T-cell (primary cell): Measurements from ENCODE around the gene OPN5. TPM values are rescaled to one million over a fixed set of nuclear protein-coding genes. Genes with fewer than 3 reads are reported as not detected.

Source experiments
- ATAC-seq, 4 experiments: fragments of 200-7000 bp in 3 of 4; fragments of 150-1000 bp in 1 of 4; cut with Tn5 transposase; replicated peaks in 1 of 4; 1 replicate in 3 of 4; 2 replicates in 1 of 4; pipeline ENCODE4 v1.10.0; 2021; ENCODE audit warnings: moderate library complexity in 3 of 4, mild to moderate bottlenecking in 2 of 4, moderate number of reproducible peaks in 1 of 4
- CTCF ChIA-PET, 2 donors: fragments of 300-600 bp; sonication (Branson Sonifier 250); formaldehyde crosslinking; loops; one replicate each; lab custom pipeline; 2022; ENCODE audit warnings: antibody characterized with exemption in 2 of 2; lab: Charles Lee
- POLR2A ChIA-PET, 2 donors: fragments of 300-600 bp; sonication (Branson Sonifier 250); formaldehyde crosslinking; loops; one replicate each; lab custom pipeline; 2022; ENCODE audit warnings: antibody characterized with exemption in 2 of 2; lab: Charles Lee
- DNase-seq, 35 experiments: peaks; one replicate each; pipeline versions ENCODE4 v3.0.0 to v3.0.0-alpha.2; 2013 to 2023
- H3K27ac ChIP-seq: one replicate; pipeline ENCODE4 v1.5.1; 2013; ENCODE audit warnings: low read length
- H3K27me3 ChIP-seq, 2 experiments: replicated peaks in 1 of 2; 1 replicate in 1 of 2; 2 replicates in 1 of 2; pipeline versions ENCODE4 v1.6.1 to v1.7.0; 2013; ENCODE audit warnings: low read length in 1 of 2, mixed read lengths in 1 of 2; ENCODE audit not compliant: control insufficient read depth in 2 of 2, insufficient read depth in 2 of 2; ENCODE audit errors: extremely low read depth in 1 of 2
- H3K36me3 ChIP-seq, 2 donors: 1 replicate in 1 of 2; 2 replicates in 1 of 2; pipeline versions ENCODE4 v1.6.1 to v1.7.0; 2013; ENCODE audit warnings: low read length in 1 of 2; ENCODE audit not compliant: control insufficient read depth in 2 of 2, insufficient read depth in 1 of 2; ENCODE audit errors: extremely low read depth in 1 of 2
- H3K4me1 ChIP-seq, 2 experiments: 1 replicate in 1 of 2; 2 replicates in 1 of 2; pipeline versions ENCODE4 v1.6.1 to v1.7.0; 2013; ENCODE audit warnings: low read length in 2 of 2, mixed read lengths in 1 of 2; ENCODE audit not compliant: insufficient read depth in 2 of 2, control insufficient read depth in 1 of 2; ENCODE audit errors: extremely low read depth in 1 of 2
- H3K4me3 ChIP-seq, 2 donors: 1 replicate in 1 of 2; 2 replicates in 1 of 2; pipeline versions ENCODE4 v1.5.1 to v1.7.0; 2013; ENCODE audit warnings: mild to moderate bottlenecking in 2 of 2, low read length in 1 of 2, moderate library complexity in 1 of 2; ENCODE audit not compliant: control insufficient read depth in 1 of 2; ENCODE audit errors: extremely low read depth in 1 of 2
- H3K9me3 ChIP-seq: 2 replicates; pipeline ENCODE4 v1.7.0; 2013
- H3K27ac Mint-ChIP-seq, 2 donors: one replicate each; pipeline ENCODE4 v1.8.0; 2020 to 2021; ENCODE audit warnings: mild to moderate bottlenecking in 2 of 2, mixed read lengths in 2 of 2
- H3K27me3 Mint-ChIP-seq, 2 donors: one replicate each; pipeline ENCODE4 v1.8.0; 2021 to 2022; ENCODE audit warnings: mixed read lengths in 2 of 2
- H3K36me3 Mint-ChIP-seq: one replicate; pipeline ENCODE4 v1.8.0; 2021; ENCODE audit warnings: mixed read lengths
- H3K4me1 Mint-ChIP-seq, 3 donors: one replicate each; pipeline ENCODE4 v1.8.0; 2020 to 2022; ENCODE audit warnings: mixed read lengths in 3 of 3, mild to moderate bottlenecking in 1 of 3
- H3K4me3 Mint-ChIP-seq, 3 donors: one replicate each; pipeline ENCODE4 v1.8.0; 2020 to 2022; ENCODE audit warnings: mild to moderate bottlenecking in 3 of 3, mixed read lengths in 3 of 3, moderate library complexity in 3 of 3
- H3K9me3 Mint-ChIP-seq, 3 donors: one replicate each; pipeline ENCODE4 v1.8.0; 2020 to 2022; ENCODE audit warnings: mixed read lengths in 3 of 3
- WGBS: methylation state at CpG from one replicate; pipeline ENCODE4 v1.1.5; 2013; ENCODE audit warnings: missing lambda C conversion rate; ENCODE audit not compliant: insufficient coverage; 5-methylcytosine and 5-hydroxymethylcytosine counted together
- total RNA-seq, 35 experiments: library from RNA in 6 of 35; stranded (reverse) in 6 of 35; fragments of 120-200 nt in 1 of 35; gene quantifications; one replicate each; pipeline versions ENCODE4 v1.2.1 to v1.2.4 and lab custom pipeline; 2013 to 2026

Gene OPN5
- total RNA-seq, 5 donors from 2014 or later (not counting 1 experiment from before 2014, with no cell fraction given), result not detected

GRCh38 chr6:47862731-47863130 lies 80.9 kb downstream of the OPN5 start:
- POLR2A ChIA-PET, result no interaction called here
- CTCF ChIA-PET, result interaction anchor here in 1 of 2 donors (0.6 kb wide), 1 partner anchor 1036 kb away, joined by 3 read pairs; no protein-coding TSS in a partner anchor
- Mint-ChIP-seq H3K27me3 (peaks cover 0 to 9% of the 10 kb centered on the region in 2 donors), H3K36me3 (no peaks in the 10 kb centered on the region), H3K4me1 (no peaks in the 10 kb centered on the region), H3K9me3 (no peaks in the 10 kb centered on the region), H3K27ac (no peak overlapping the region), H3K4me3 (no peak overlapping the region)
- DNase-seq (no peak), ATAC-seq (no peak)
- Histone ChIP-seq H3K27me3 (no peaks in the 10 kb centered on the region), H3K4me3 (no peak overlapping the region), H3K4me1 (no peaks in the 10 kb centered on the region), H3K27ac (no peak overlapping the region), H3K36me3 (no peaks in the 10 kb centered on the region), H3K9me3 (no peaks in the 10 kb centered on the region)
- no CpG with 5 or more reads among the region's 1 CpG for WGBS

DNA sequence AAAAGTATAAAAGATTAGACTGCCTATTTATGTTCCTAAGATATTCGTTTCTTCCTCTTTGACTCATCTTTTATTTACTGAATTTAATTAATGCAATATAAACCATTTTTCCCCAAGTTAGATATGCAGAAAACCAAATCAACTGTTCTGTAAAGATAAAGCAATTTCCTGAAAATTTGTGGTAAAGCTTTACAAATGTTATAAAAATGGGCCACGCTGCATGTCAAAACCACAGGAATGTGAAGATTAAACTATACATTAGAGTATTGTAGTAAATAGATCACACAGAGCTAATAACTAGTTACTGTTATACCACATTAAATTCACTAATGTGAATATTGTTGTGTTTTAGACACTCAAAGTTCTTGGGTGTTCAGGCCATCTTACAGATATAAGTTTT lies 83.4 kb downstream of the OPN5 start:
- no CpG with 5 or more reads among the region's 2 CpGs for WGBS
- CTCF ChIA-PET, result interaction anchor here in 1 of 2 donors (1.2 kb wide), 1 partner anchor 24 kb away, joined by 4 read pairs; no protein-coding TSS in a partner anchor

GRCh38 chr6:47875593-47875992 lies 93.8 kb downstream of the OPN5 start:
- peaks cover 0 to 8% of the 10 kb centered on the region in 2 donors for H3K27me3 Mint-ChIP-seq
- Histone ChIP-seq H3K9me3 (no peaks in the 10 kb centered on the region), H3K27me3 (no peaks in the 10 kb centered on the region), H3K36me3 (no peaks in the 10 kb centered on the region), H3K4me3 (no peak overlapping the region), H3K27ac (no peak overlapping the region), H3K4me1 (no peaks in the 10 kb centered on the region)
- no peaks in the 10 kb centered on the region for H3K36me3 Mint-ChIP-seq
- no peak for ATAC-seq
- CTCF ChIA-PET, result no interaction called here
- POLR2A ChIA-PET, result no interaction called here
- no peaks in the 10 kb centered on the region for H3K4me1 Mint-ChIP-seq
- peaks cover 0 to 6% (median 0%) of the 10 kb centered on the region in 3 donors for H3K9me3 Mint-ChIP-seq
- whole genome bisulfite sequencing, result no CpG with 5 or more reads among the region's 1 CpG
- no peak overlapping the region for H3K4me3 Mint-ChIP-seq
- DNase-seq, result no peak
- no peak overlapping the region for H3K27ac Mint-ChIP-seq

More for the DNA sequence above, 83.4 kb downstream of the OPN5 start:
- Mint-ChIP-seq H3K27ac (no peak overlapping the region), H3K36me3 (no peaks in the 10 kb centered on the region), H3K4me3 (no peak overlapping the region), H3K9me3 (no peaks in the 10 kb centered on the region), H3K4me1 (no peaks in the 10 kb centered on the region), H3K27me3 (peaks cover 0 to 3% of the 10 kb centered on the region in 2 donors)
- no peak for ATAC-seq
- POLR2A ChIA-PET, result no interaction called here
- no peaks in the 10 kb centered on the region for H3K27me3 ChIP-seq
- no peak for DNase-seq
- no peak overlapping the region for H3K27ac ChIP-seq
- H3K36me3 ChIP-seq, result no peaks in the 10 kb centered on the region
- no peaks in the 10 kb centered on the region for H3K9me3 ChIP-seq
- no peak overlapping the region for H3K4me3 ChIP-seq
- no peaks in the 10 kb centered on the region for H3K4me1 ChIP-seq

Other genes starting within 250 kb of the OPN5 start
- gene ADGRF4, start 83.5 kb upstream of the OPN5 start, total RNA-seq, result not detected